KOPT-K1 (cell line): ENCODE data around the gene SERP2.
"Not testable (repeated sequence)": the region's sequence is repeated elsewhere in the genome, so short reads cannot be mapped to it uniquely, and the experiment has no call there.

ENCODE experiments used
- H3K27ac ChIP-seq: fragments of 200-600 bp; sonication (generic); 2 replicates; pipeline ENCODE4 v1.5.1; 2016; ENCODE audit warnings: antibody characterized with exemption, mild to moderate bottlenecking, low read depth, low read length; ENCODE audit not compliant: poor library complexity, severe bottlenecking
- H3K36me3 ChIP-seq: fragments of 200-600 bp; sonication (generic); 2 replicates; pipeline ENCODE4 v1.5.1; 2017; ENCODE audit warnings: antibody characterized with exemption, mild to moderate bottlenecking, low read length, moderate library complexity; ENCODE audit not compliant: insufficient read depth
- H3K9me3 ChIP-seq: fragments of 200-600 bp; sonication (generic); 2 replicates; pipeline ENCODE4 v1.5.1; 2017; ENCODE audit warnings: antibody characterized with exemption, low read length, mild to moderate bottlenecking; ENCODE audit not compliant: insufficient read depth, poor library complexity, severe bottlenecking

SERP2 gene

GRCh38 chr13:44373601-44374347 is at the start of gene SERP2:
SERP2 (plus strand) TSS chr13:44373824; CDS start chr13:44374026, 202 bp downstream.
- no peaks in the 10 kb centered on the region for H3K9me3 ChIP-seq
- H3K36me3 ChIP-seq: no peaks in the 10 kb centered on the region
- H3K27ac ChIP-seq: no peak within 1 kb of the TSS

- Histone ChIP-seq H3K9me3 (peaks cover 2% of the 10 kb centered on the region), H3K36me3 (no peaks in the 10 kb centered on the region), H3K27ac (no peak overlapping the region)
Observed at GRCh38 chr13:44326961-44327360, 46.7 kb upstream of the SERP2 start.

DNA sequence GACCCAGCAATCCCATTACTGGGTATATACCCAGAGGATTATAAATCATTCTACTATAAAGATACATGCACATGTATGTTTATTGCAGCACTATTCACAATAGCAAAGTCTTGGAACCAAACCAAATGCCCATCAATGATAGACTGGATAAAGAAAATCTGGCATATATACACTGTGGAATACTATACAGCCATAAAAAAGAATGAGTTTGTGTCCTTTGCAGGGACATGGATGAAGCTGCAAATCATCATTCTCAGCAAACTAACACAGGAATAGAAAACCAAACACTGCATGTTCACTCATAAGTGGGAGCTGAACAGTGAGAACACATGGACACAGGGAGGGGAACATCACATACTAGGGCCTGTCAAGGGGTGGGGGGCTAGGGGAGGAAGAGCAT is 44.6 kb upstream of the SERP2 start:
- H3K9me3 ChIP-seq, H3K27ac ChIP-seq, H3K36me3 ChIP-seq: not testable (repeated sequence)

DNA sequence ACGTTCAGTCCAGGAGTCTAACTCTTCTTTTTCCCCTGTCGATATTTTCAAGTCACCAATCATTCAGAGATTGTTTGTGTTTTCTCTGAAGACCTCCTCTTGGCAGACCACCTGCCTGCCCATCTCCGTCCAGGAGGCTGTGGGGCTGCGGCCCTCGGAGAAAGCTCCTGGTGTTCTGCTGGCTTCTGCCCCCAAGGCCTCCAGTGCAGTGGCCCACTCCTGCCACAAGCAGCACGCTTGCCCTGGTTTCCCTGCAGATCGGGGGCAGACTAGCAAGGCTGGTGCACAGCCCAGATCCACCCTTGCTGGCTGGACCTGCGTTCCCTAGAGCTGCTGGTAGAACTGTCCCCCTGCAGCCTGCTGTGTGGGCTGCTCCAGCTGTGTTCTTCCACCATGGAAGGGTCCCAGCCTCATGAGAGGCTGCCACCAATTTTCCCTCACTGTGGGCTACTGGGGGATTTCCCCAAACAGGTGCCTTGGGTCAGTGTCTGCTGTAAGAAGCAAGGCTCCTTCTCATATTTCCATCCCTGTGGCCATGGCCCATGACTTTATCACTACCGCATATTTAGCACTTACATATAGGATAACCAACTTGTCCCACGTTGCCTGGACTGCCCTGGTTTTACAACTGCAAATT is 43.6 kb upstream of the SERP2 start:
- no peaks in the 10 kb centered on the region for H3K36me3 ChIP-seq
- H3K9me3 ChIP-seq: no peaks in the 10 kb centered on the region
- no peak overlapping the region for H3K27ac ChIP-seq

DNA sequence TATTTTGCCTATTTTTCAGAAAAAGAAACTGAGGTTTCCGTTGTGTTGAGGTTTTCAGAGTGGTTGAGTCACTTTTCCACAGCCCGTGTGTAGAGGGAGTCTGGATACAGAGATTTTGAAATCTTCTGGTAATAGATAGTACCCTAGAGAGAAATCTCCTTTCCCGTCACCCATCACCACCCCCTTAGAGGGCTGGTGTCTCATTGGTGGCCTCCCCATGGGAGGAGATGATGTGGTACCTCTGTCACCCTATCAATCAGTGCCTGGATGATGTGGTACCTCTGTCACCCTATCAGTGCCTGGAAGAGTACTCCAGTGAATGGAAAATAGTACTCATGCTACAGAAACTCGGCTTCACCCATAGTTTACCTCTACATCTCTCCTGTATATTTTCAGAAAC is 42.2 kb upstream of the SERP2 start:
- no peaks in the 10 kb centered on the region for H3K36me3 ChIP-seq
- no peaks in the 10 kb centered on the region for H3K9me3 ChIP-seq
- H3K27ac ChIP-seq: no peak overlapping the region

DNA sequence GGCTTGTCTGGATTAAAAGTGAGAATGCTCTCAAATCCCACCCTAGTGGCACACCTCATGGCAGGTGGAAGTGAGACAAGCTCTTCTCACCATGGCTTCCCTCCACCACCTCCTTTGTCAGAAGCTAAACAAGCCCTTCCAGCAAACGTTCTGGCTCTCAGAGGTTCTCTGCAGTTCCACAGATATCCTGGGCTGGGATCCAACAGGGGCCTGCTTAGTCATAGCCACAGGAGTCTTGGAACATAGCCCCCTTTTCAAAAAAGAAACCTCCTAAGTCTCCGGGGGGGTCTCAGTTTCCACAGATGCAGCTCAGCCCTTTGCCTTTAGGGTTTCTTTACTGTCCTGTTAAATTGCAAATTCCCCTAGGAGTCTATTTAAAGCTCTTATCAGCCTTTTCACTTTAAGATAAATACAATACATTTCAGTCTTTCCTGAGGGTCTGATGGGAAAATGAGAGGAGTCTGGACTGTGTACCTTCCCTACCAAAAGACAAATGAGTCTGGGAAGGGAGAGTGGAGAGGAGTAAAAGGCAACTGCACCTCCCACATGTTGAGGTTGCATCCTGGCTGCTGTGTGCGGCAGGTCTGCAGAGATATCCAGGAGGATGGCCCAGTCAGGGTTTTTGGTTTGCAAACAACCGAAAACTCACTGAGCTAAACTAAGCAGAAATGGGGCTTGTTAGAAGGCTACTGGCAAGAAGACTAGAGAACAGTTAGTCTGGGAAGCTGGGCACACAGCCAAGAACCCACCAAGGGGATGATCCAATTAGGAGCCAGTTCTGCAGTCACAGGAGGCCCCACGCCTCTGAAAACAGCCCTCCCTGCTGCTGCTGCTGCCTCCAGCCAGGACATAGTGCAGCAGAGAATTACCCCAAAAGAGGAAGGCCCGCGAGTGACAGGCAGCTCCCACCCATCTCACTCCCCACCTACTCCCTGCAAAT is 41.4 kb upstream of the SERP2 start:
- H3K9me3 ChIP-seq: no peaks in the 10 kb centered on the region
- H3K36me3 ChIP-seq: no peaks in the 10 kb centered on the region
- no peak overlapping the region for H3K27ac ChIP-seq

GRCh38 chr13:44333950-44334655 is 39.5 kb upstream of the SERP2 start:
- no peaks in the 10 kb centered on the region for H3K9me3 ChIP-seq
- no peaks in the 10 kb centered on the region for H3K36me3 ChIP-seq
- H3K27ac ChIP-seq: no peak overlapping the region

GRCh38 chr13:44334751-44335150 is 38.9 kb upstream of the SERP2 start:
- Histone ChIP-seq H3K36me3 (no peaks in the 10 kb centered on the region), H3K9me3 (no peaks in the 10 kb centered on the region), H3K27ac (no peak overlapping the region)

DNA sequence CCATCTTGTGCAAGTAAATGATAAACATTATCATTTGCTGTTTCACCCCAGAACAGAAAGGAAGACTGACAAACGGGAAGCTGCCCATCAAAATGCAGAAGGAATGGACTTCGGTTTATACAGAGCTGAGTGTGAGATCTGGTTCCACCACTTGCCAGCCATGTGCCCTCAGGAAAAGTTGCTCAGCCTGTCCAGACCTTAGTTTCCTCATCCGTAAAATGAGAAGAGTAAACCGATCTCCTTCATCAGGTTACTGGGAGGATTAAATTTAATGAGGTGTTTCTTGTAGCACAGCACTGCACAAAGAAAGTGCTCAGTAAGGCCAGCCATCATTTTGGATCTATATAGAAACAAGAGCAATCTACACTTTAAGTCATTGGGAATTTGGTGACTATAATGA is 36.7 kb upstream of the SERP2 start:
- Histone ChIP-seq H3K27ac (no peak overlapping the region), H3K36me3 (no peaks in the 10 kb centered on the region), H3K9me3 (no peaks in the 10 kb centered on the region)

DNA sequence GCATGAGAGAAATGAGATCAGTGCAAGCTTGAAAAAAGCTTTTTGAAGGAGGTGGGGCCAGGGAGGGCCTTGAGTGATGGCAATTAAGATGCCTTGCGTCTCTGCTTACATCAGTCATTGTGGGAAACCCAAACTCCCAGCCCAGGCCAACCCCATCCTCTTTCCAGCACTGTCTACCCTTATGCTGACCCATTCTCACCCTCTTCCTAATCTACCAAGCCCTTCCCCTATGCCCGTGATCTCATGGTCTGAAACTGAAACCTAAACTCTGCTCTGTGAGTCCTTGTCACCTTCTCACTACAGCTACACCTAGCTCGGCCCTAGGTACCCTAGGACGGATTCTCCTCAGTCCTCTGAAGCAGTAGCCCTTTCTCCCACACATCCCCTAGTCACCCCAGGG is 36.0 kb upstream of the SERP2 start:
- H3K9me3 ChIP-seq: no peaks in the 10 kb centered on the region
- H3K27ac ChIP-seq: no peak overlapping the region
- no peaks in the 10 kb centered on the region for H3K36me3 ChIP-seq

DNA sequence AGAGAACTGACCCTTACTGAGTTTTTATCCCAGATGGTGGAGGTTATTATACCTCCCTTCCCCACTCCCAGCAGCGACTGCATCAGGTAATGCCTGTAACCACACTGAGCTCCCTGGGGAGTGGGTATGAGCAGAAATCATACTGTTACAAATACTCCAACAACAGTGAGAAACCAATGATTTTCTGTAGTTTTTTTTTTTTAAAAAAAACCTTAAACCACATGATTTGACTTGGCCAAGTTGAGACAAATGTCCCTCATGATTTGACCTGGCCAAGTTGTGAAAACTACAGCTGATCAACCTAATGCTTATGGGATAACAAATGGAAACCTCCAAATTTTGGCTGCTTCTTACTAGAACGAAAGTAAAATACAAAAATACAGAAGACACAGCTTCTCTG is 33.1 kb upstream of the SERP2 start:
- no peaks in the 10 kb centered on the region for H3K9me3 ChIP-seq

GRCh38 chr13:44342741-44343140 is 30.9 kb upstream of the SERP2 start:
- Histone ChIP-seq H3K36me3 (no peaks in the 10 kb centered on the region), H3K27ac (no peak overlapping the region)

More for the DNA sequence above, 33.1 kb upstream of the SERP2 start:
- no peak overlapping the region for H3K27ac ChIP-seq
- H3K36me3 ChIP-seq: no peaks in the 10 kb centered on the region

GRCh38 chr13:44346534-44346933 is 27.1 kb upstream of the SERP2 start:
- Histone ChIP-seq H3K36me3 (no peaks in the 10 kb centered on the region), H3K27ac (no peak overlapping the region)

More at GRCh38 chr13:44342741-44343140, 30.9 kb upstream of the SERP2 start:
- H3K9me3 ChIP-seq: no peaks in the 10 kb centered on the region

DNA sequence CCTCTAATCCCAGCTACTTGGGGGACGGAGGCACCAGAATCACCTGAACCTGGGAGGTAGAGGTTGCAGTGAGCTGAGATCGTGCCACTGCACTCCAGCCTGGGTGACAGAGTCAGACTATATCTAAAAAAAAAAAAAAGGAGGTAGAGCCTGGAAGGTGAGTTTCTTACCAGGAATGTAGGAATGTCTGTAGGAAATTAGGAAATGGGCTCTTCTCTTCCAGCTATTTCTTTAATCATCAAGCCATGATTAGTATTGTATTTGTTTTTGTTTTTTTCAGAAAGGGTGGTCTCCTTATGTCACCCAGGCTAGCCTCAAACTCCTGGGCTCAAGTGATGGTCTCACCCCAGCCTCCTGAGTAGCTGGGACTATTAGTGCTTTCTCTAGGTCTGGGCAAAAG is 26.3 kb upstream of the SERP2 start:
- no peak overlapping the region for H3K27ac ChIP-seq

More at GRCh38 chr13:44346534-44346933, 27.1 kb upstream of the SERP2 start:
- no peaks in the 10 kb centered on the region for H3K9me3 ChIP-seq

More for the DNA sequence above, 26.3 kb upstream of the SERP2 start:
- H3K36me3 ChIP-seq: no peaks in the 10 kb centered on the region
- no peaks in the 10 kb centered on the region for H3K9me3 ChIP-seq
